Measurements from ENCODE around the gene DNAH14. TPM values are rescaled to one million over a fixed set of nuclear protein-coding genes. Genes with fewer than 3 reads are reported as not detected.

DNAH14 gene
- total and polyA plus RNA-seq, 4 donors, result 2.7 to 19.8 (median 9.6) TPM

DNA sequence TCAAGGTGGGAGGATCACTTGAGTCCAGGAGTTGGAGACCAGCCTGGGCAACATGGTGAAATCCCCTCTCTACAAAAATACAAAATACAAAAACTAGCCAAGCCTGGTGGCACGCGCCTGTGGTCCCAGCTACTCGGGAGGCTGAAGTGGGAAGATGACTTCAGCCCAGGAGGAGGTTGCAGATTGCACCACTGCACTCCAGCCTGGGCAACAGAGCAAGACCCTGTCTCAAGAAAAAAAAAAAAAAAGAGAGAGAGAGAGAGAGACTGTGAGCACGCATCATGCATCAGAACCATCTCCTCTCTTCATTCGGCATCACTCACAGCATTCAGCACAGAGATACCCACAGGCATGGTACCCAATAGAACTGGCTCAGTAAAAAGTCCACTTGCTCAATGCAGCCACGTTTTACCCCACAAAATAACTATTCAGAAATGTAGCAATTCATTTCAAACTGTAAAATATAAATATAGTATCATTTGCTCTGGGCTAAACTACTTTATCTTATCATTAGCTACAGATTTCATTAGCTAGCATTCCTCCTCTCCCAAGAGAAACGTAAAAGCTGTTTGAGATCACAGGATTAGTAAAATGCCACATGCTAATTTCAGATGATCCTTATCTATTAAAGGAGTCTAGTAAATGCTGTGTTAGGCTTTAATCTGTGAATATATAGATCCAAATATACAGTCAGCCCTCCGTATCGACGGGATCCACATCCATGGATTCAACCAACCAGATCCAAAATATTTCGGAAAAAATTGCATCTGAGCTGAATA lies 486.7 kb downstream of the DNAH14 start:
- Histone ChIP-seq H3K27ac (ENCODE audit: low read depth in 1 of 2, low read length in 2 of 2) (no peak overlapping the region), H3K4me1 (ENCODE audit: control insufficient read depth in 4 of 4, insufficient read depth in 4 of 4, low read length in 3 of 4) (peaks cover 6 to 20% (median 13%) of the 10 kb centered on the region in 4 donors), H3K36me3 (ENCODE audit: control insufficient read depth in 4 of 4, insufficient read depth in 3 of 4, low read depth in 1 of 4, low read length in 3 of 4) (peaks cover 5 to 38% (median 24%) of the 10 kb centered on the region in 4 donors), H3K4me3 (ENCODE audit: low read depth in 1 of 3, low read length in 3 of 3) (no peak overlapping the region), H3K27me3 (ENCODE audit: control insufficient read depth in 4 of 4, insufficient read depth in 4 of 4, low read length in 3 of 4) (no peaks in the 10 kb centered on the region), H3K9ac (ENCODE audit: low read depth in 1 of 2, low read length in 2 of 2) (no peak overlapping the region), H3K9me3 (ENCODE audit: control insufficient read depth in 4 of 4, low read length in 3 of 4) (no peaks in the 10 kb centered on the region)
- TF ChIP-seq RAD21 (IDR thresholded peaks at IDR 0.05) (no peak), NR2F2 (IDR thresholded peaks at IDR 0.05) (no peak), FOXA1 (IDR thresholded peaks at IDR 0.05) (no peak), TAF1 (conservative IDR thresholded peaks at IDR 0.05) (no peak), EGR1 (IDR thresholded peaks at IDR 0.05; ENCODE audit: low read depth in 2 of 2) (no peak), GABPA (IDR thresholded peaks at IDR 0.05 in 1 of 2, conservative IDR thresholded peaks at IDR 0.05 in 1 of 2) (no peak), RXRA (IDR thresholded peaks at IDR 0.05) (no peak)
- TF ChIP-seq, protein P1, sequence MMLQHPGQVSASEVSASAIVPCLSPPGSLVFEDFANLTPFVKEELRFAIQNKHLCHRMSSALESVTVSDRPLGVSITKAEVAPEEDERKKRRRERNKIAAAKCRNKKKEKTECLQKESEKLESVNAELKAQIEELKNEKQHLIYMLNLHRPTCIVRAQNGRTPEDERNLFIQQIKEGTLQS (IDR thresholded peaks at IDR 0.05), result no peak
- TF ChIP-seq, protein P2, sequence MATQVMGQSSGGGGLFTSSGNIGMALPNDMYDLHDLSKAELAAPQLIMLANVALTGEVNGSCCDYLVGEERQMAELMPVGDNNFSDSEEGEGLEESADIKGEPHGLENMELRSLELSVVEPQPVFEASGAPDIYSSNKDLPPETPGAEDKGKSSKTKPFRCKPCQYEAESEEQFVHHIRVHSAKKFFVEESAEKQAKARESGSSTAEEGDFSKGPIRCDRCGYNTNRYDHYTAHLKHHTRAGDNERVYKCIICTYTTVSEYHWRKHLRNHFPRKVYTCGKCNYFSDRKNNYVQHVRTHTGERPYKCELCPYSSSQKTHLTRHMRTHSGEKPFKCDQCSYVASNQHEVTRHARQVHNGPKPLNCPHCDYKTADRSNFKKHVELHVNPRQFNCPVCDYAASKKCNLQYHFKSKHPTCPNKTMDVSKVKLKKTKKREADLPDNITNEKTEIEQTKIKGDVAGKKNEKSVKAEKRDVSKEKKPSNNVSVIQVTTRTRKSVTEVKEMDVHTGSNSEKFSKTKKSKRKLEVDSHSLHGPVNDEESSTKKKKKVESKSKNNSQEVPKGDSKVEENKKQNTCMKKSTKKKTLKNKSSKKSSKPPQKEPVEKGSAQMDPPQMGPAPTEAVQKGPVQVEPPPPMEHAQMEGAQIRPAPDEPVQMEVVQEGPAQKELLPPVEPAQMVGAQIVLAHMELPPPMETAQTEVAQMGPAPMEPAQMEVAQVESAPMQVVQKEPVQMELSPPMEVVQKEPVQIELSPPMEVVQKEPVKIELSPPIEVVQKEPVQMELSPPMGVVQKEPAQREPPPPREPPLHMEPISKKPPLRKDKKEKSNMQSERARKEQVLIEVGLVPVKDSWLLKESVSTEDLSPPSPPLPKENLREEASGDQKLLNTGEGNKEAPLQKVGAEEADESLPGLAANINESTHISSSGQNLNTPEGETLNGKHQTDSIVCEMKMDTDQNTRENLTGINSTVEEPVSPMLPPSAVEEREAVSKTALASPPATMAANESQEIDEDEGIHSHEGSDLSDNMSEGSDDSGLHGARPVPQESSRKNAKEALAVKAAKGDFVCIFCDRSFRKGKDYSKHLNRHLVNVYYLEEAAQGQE (IDR thresholded peaks at IDR 0.05), result no peak
- TF ChIP-seq, protein P3, sequence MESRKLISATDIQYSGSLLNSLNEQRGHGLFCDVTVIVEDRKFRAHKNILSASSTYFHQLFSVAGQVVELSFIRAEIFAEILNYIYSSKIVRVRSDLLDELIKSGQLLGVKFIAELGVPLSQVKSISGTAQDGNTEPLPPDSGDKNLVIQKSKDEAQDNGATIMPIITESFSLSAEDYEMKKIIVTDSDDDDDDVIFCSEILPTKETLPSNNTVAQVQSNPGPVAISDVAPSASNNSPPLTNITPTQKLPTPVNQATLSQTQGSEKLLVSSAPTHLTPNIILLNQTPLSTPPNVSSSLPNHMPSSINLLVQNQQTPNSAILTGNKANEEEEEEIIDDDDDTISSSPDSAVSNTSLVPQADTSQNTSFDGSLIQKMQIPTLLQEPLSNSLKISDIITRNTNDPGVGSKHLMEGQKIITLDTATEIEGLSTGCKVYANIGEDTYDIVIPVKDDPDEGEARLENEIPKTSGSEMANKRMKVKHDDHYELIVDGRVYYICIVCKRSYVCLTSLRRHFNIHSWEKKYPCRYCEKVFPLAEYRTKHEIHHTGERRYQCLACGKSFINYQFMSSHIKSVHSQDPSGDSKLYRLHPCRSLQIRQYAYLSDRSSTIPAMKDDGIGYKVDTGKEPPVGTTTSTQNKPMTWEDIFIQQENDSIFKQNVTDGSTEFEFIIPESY (IDR thresholded peaks at IDR 0.05), result no peak
- 96% methylated on average over 11 of the region's 11 CpGs for WGBS
- no peak for DNase-seq (ENCODE audit: low spot score)

DNA sequence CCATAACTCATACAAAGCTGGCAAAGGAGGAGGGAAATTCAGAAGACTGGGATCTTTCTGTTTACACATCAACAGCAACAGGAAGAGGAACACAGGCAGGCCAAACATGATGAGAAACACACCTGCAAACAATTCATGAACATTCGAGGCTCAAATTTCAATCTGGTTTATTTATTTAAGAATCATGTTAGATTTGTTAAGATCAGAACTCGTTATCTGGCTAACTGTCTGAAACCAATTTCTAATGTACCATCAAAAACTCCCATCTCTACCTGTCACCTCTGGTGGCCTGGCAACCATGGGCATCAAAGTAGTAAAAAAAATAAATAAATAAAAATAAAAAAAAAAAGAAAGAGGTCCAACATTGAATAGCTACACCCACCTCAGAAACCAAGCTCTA lies 488.6 kb downstream of the DNAH14 start:
- no peak overlapping the region for H3K4me3 ChIP-seq (ENCODE audit: low read depth in 1 of 3, low read length in 3 of 3)
- WGBS, result 41% methylated on average over 2 of the region's 2 CpGs
- no peak overlapping the region for H3K27ac ChIP-seq (ENCODE audit: low read depth in 1 of 2, low read length in 2 of 2)
- H3K9me3 ChIP-seq (ENCODE audit: control insufficient read depth in 4 of 4, low read length in 3 of 4), result no peaks in the 10 kb centered on the region
- DNase-seq (ENCODE audit: low spot score), result no peak
- H3K9ac ChIP-seq (ENCODE audit: low read depth in 1 of 2, low read length in 2 of 2), result no peak overlapping the region
- H3K4me1 ChIP-seq (ENCODE audit: control insufficient read depth in 4 of 4, insufficient read depth in 4 of 4, low read length in 3 of 4), result peaks cover 2 to 26% (median 17%) of the 10 kb centered on the region in 4 donors
- no peaks in the 10 kb centered on the region for H3K27me3 ChIP-seq (ENCODE audit: control insufficient read depth in 4 of 4, insufficient read depth in 4 of 4, low read length in 3 of 4)
- TF ChIP-seq HNF4A (conservative IDR thresholded peaks at IDR 0.05), result no peak
- TF ChIP-seq, protein P2 (IDR thresholded peaks at IDR 0.05), result no peak
- TF ChIP-seq NR2F2 (IDR thresholded peaks at IDR 0.05), result no peak
- TF ChIP-seq, protein P1 (IDR thresholded peaks at IDR 0.05), result no peak
- TF ChIP-seq, protein P3 (IDR thresholded peaks at IDR 0.05), result no peak
- TF ChIP-seq, protein P4, sequence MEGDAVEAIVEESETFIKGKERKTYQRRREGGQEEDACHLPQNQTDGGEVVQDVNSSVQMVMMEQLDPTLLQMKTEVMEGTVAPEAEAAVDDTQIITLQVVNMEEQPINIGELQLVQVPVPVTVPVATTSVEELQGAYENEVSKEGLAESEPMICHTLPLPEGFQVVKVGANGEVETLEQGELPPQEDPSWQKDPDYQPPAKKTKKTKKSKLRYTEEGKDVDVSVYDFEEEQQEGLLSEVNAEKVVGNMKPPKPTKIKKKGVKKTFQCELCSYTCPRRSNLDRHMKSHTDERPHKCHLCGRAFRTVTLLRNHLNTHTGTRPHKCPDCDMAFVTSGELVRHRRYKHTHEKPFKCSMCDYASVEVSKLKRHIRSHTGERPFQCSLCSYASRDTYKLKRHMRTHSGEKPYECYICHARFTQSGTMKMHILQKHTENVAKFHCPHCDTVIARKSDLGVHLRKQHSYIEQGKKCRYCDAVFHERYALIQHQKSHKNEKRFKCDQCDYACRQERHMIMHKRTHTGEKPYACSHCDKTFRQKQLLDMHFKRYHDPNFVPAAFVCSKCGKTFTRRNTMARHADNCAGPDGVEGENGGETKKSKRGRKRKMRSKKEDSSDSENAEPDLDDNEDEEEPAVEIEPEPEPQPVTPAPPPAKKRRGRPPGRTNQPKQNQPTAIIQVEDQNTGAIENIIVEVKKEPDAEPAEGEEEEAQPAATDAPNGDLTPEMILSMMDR (IDR thresholded peaks at IDR 0.05; ENCODE audit: low read depth, low read length, missing input control), result no peak
- no peak for TF ChIP-seq JUND (IDR thresholded peaks at IDR 0.05)
- TF ChIP-seq FOXA1 (IDR thresholded peaks at IDR 0.05), result no peak
- TF ChIP-seq SP1 (IDR thresholded peaks at IDR 0.05), result no peak
- TF ChIP-seq, protein P5, sequence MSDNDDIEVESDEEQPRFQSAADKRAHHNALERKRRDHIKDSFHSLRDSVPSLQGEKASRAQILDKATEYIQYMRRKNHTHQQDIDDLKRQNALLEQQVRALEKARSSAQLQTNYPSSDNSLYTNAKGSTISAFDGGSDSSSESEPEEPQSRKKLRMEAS (IDR thresholded peaks at IDR 0.05), result no peak
- TF ChIP-seq EGR1 (IDR thresholded peaks at IDR 0.05; ENCODE audit: low read depth in 2 of 2), result no peak
- H3K36me3 ChIP-seq (ENCODE audit: control insufficient read depth in 4 of 4, insufficient read depth in 3 of 4, low read depth in 1 of 4, low read length in 3 of 4), result peaks cover 3 to 34% (median 22%) of the 10 kb centered on the region in 4 donors
